Prostate gland (tissue), 2 donors: ENCODE measurements around the gene ZMYND12.

Experiments used
- CTCF ChIP-seq, 4 experiments: fragments of 200-600 bp in 2 of 4; fragments of 450-650 bp in 2 of 4; sonication (generic) in 2 of 4; IDR thresholded peaks; 1 replicate in 3 of 4; 2 replicates in 1 of 4; pipeline ENCODE4 v1.5.1; 2016 to 2019; ENCODE audit warnings: antibody characterized with exemption in 4 of 4, mild to moderate bottlenecking in 2 of 4, moderate library complexity in 2 of 4
- POLR2A ChIP-seq: fragments of 450-650 bp; IDR thresholded peaks from one replicate; pipeline ENCODE4 v1.6.1; 2016; ENCODE audit warnings: antibody characterized with exemption, mild to moderate bottlenecking
- POLR2AphosphoS5 ChIP-seq: sonication (generic); formaldehyde crosslinking; IDR thresholded peaks from one replicate; pipeline ENCODE4 v1.6.1; 2017; ENCODE audit warnings: antibody characterized with exemption

- TF ChIP-seq CTCF (IDR thresholded peaks at IDR 0.05) = no peak
- TF ChIP-seq POLR2A = no peak
- TF ChIP-seq POLR2AphosphoS5 = peak; percentile 95
Observed at GRCh38 chr1:42462828-42463763, 7.3 kb upstream of the ZMYND12 start, which contains the start of gene CCDC30.
